ENCODE data around the gene GJC1. TPM values are rescaled to one million over a fixed set of nuclear protein-coding genes. Genes with fewer than 3 reads are reported as not detected.

Gene GJC1
- polyA plus RNA-seq, 2 of the 4 experiments (the other 2 are of a cell fraction): 21.2 to 22.1 TPM

DNA sequence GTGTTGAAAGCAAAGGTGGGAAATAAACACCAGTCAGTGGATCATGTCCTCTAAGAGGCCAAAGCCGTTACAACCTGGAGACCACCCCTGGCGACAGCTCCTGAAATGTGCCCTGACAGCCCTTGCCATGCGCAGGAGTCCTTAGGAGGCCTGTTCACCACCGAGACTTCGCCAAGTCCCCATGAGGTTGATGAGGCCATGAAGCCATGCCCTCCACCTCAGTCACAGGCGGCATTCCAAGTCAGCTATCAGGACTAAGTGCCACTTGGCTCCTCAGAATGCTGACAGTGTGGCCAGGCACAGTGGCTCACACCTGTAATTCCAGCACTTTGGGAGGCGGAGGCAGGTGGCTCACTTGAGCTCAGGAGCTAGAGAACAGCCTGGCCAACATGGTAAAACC is 44.2 kb downstream of the GJC1 start (continued):
- TF ChIP-seq ESRRA (IDR thresholded peaks at IDR 0.05; ENCODE audit: borderline replicate concordance, low read length) (no peak), EHF (CRISPR knock-in tag; IDR thresholded peaks at IDR 0.05) (no peak), ZC3H11A (IDR thresholded peaks at IDR 0.05) (no peak), CBX8 (IDR thresholded peaks at IDR 0.05) (no peak), HEYL (CRISPR knock-in tag; IDR thresholded peaks at IDR 0.05) (no peak), CHD4 (IDR thresholded peaks at IDR 0.05; ENCODE audit: borderline replicate concordance) (no peak)

DNA sequence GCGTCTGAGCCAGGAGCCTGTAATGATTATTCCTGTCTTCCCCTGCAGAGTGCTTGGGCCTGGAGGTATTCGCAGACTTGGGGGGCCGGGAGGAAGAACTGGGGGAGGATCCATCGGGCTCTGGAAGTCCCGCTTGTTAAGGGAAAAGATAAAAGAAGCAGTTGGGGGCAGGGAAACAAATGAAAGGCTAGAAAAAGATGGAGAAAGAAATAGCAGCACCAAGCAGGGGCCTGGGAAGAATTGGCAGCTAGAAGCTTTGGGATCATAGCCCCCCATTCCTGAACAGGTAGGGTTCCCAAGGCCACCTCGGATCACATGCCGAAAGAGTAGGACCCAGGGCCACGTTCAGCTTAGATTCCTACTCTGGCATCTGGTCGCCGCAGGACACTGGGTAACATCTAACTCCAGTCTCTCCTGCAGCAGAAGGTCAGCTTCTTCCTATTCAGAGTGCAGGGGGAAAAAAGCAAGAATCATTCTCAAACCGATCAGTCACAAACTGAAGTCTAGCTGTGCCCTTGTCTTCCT is 47.7 kb downstream of the GJC1 start:
- Histone ChIP-seq H3K4me3 (no peak overlapping the region), H3K27ac (no peak overlapping the region), H3K4me2 (no peak overlapping the region), H3K4me1 (peaks cover 8% of the 10 kb centered on the region; the same call in 2 of the 3 replicates), H3K9me3 (no peaks in the 10 kb centered on the region)
- ChIA-PET POLR2A (interaction anchor here (0.7 kb wide), 1 partner anchor 1142 kb away, joined by 3 read pairs; no protein-coding TSS in a partner anchor), CTCF (interaction anchor here (0.5 to 30.3 kb wide), 13 partner anchors 6 to 316 kb away, joined by 3 to 1787 read pairs (median 8); partner anchors contain the start of genes EFTUD2, GJC1 and HIGD1B)
- no peak for ATAC-seq
- DNase-seq (ENCODE audit: low read depth in 1 of 2, low spot score in 1 of 2): no peak
- TF ChIP-seq FOSB (CRISPR knock-in tag; IDR thresholded peaks at IDR 0.05): no peak
- TF ChIP-seq, protein P1, sequence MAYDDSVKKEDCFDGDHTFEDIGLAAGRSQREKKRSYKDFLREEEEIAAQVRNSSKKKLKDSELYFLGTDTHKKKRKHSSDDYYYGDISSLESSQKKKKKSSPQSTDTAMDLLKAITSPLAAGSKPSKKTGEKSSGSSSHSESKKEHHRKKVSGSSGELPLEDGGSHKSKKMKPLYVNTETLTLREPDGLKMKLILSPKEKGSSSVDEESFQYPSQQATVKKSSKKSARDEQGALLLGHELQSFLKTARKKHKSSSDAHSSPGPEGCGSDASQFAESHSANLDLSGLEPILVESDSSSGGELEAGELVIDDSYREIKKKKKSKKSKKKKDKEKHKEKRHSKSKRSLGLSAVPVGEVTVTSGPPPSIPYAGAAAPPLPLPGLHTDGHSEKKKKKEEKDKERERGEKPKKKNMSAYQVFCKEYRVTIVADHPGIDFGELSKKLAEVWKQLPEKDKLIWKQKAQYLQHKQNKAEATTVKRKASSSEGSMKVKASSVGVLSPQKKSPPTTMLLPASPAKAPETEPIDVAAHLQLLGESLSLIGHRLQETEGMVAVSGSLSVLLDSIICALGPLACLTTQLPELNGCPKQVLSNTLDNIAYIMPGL (CRISPR knock-in tag; IDR thresholded peaks at IDR 0.05; ENCODE audit: borderline replicate concordance): no peak
- TF ChIP-seq MYC (IDR thresholded peaks at IDR 0.05; ENCODE audit: borderline replicate concordance, low read length): no peak
- TF ChIP-seq, protein P2, sequence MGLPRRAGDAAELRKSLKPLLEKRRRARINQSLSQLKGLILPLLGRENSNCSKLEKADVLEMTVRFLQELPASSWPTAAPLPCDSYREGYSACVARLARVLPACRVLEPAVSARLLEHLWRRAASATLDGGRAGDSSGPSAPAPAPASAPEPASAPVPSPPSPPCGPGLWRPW (IDR thresholded peaks at IDR 0.05): no peak
- TF ChIP-seq PHF8 (IDR thresholded peaks at IDR 0.05; ENCODE audit: borderline replicate concordance, low read depth): no peak
- TF ChIP-seq, protein P3, sequence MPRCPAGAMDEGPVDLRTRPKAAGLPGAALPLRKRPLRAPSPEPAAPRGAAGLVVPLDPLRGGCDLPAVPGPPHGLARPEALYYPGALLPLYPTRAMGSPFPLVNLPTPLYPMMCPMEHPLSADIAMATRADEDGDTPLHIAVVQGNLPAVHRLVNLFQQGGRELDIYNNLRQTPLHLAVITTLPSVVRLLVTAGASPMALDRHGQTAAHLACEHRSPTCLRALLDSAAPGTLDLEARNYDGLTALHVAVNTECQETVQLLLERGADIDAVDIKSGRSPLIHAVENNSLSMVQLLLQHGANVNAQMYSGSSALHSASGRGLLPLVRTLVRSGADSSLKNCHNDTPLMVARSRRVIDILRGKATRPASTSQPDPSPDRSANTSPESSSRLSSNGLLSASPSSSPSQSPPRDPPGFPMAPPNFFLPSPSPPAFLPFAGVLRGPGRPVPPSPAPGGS (IDR thresholded peaks at IDR 0.05): no peak
- no peak for TF ChIP-seq FOXS1 (CRISPR knock-in tag; IDR thresholded peaks at IDR 0.05)
- TF ChIP-seq SMC3 (IDR thresholded peaks at IDR 0.05): no peak
- TF ChIP-seq, protein P4, sequence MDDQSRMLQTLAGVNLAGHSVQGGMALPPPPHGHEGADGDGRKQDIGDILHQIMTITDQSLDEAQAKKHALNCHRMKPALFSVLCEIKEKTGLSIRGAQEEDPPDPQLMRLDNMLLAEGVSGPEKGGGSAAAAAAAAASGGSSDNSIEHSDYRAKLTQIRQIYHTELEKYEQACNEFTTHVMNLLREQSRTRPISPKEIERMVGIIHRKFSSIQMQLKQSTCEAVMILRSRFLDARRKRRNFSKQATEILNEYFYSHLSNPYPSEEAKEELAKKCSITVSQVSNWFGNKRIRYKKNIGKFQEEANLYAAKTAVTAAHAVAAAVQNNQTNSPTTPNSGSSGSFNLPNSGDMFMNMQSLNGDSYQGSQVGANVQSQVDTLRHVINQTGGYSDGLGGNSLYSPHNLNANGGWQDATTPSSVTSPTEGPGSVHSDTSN (IDR thresholded peaks at IDR 0.05): no peak
- TF ChIP-seq RARB (CRISPR knock-in tag; IDR thresholded peaks at IDR 0.05): no peak
- 84% methylated on average over 10 of the region's 11 CpGs for WGBS (ENCODE audit: missing lambda C conversion rate)
- no peak for FAIRE-seq

DNA sequence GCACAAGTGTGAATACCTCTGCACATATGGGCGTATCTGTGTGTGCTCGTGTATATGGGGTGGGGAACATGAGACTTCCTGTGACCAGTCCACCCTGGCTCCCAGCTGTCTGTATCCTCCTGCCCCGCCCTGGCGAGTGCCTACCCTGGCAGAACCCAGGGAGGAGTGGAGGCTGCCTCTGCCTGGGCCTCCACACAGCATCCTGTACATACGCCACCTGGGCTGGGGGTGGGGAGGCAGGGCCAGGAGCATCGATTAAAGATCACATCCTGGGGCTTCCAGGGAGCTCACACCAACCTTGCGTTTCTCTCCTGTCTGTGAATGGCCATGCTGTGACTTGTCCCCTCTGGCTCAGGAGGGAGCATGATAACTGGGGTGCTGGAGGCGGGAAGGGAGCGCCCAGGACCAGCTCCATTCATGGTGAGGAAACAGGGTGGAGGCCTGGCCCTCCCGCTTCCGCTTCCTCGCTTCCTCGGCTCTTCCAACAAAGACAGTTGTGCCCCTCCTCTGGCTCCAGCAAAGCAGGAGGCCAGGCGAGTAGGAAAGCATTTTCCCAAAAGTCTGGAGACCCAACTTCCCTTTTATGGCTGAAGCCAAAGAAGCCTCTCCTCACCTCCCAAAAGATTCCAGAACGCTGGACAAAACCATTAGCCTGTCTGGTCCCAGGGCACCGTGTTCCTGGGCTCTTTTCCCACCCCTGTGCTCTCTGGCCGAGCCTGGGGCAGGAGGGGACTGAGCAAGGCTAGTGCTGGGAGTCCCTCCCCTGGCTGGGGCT is 48.3 kb downstream of the GJC1 start:
- no peak for FAIRE-seq
- WGBS (ENCODE audit: missing lambda C conversion rate): 79% methylated on average over 17 of the region's 17 CpGs
- H3K4me1 ChIP-seq: peaks cover 8% of the 10 kb centered on the region; the same call in 2 of the 3 replicates
- H3K9me3 ChIP-seq: no peaks in the 10 kb centered on the region
- no peak for DNase-seq (ENCODE audit: low read depth in 1 of 2, low spot score in 1 of 2)
- ChIA-PET CTCF (interaction anchor here (0.9 to 30.3 kb wide), 11 partner anchors 11 to 354 kb away, joined by 3 to 1787 read pairs (median 5); partner anchors contain the start of genes ACBD4, EFTUD2, GJC1 and HIGD1B), POLR2A (no interaction called here)
- H3K4me2 ChIP-seq: no peak overlapping the region
- no peak for ATAC-seq
- H3K27ac ChIP-seq: no peak overlapping the region
- H3K4me3 ChIP-seq: no peak overlapping the region
- TF ChIP-seq FOSL2 (IDR thresholded peaks at IDR 0.05): no peak
- TF ChIP-seq FOSL2 (CRISPR knock-in tag; IDR thresholded peaks at IDR 0.05): no peak
- TF ChIP-seq ZNF302 (CRISPR knock-in tag; IDR thresholded peaks at IDR 0.05): no peak
- no peak for TF ChIP-seq TP53 (CRISPR knock-in tag; IDR thresholded peaks at IDR 0.05)
- no peak for TF ChIP-seq HOXA7 (CRISPR knock-in tag; IDR thresholded peaks at IDR 0.05)
- no peak for TF ChIP-seq RAD21 (conservative IDR thresholded peaks at IDR 0.05 in 1 of 2, IDR thresholded peaks at IDR 0.05 in 1 of 2)
- no peak for TF ChIP-seq CEBPB (IDR thresholded peaks at IDR 0.05)
- TF ChIP-seq SREBF2 (IDR thresholded peaks at IDR 0.05): no peak
- TF ChIP-seq KDM5A (IDR thresholded peaks at IDR 0.05): no peak
- TF ChIP-seq JUNB (IDR thresholded peaks at IDR 0.05): no peak
- TF ChIP-seq NR3C1 (IDR thresholded peaks at IDR 0.05): no peak
- TF ChIP-seq HOXB13 (CRISPR knock-in tag; IDR thresholded peaks at IDR 0.05; ENCODE audit: low read depth): no peak
- TF ChIP-seq KDM1A (IDR thresholded peaks at IDR 0.05; ENCODE audit: low read depth): no peak
- TF ChIP-seq CBX2 (IDR thresholded peaks at IDR 0.05; ENCODE audit: borderline replicate concordance, low read depth): no peak
- no peak for TF ChIP-seq EP300 (IDR thresholded peaks at IDR 0.05)
- TF ChIP-seq, protein P4 (IDR thresholded peaks at IDR 0.05): no peak
